Sigmoid colon (tissue), 4 donors: ENCODE measurements around the gene MICAL2.

Experiments used
- CTCF ChIP-seq, 4 experiments: fragments of 450-650 bp in 3 of 4; fragments of 200-600 bp in 1 of 4; IDR thresholded peaks; one replicate each; pipeline ENCODE4 v1.5.1; 2016 to 2019; ENCODE audit warnings: antibody characterized with exemption in 4 of 4, mild to moderate bottlenecking in 3 of 4, moderate library complexity in 2 of 4
- EP300 ChIP-seq, 4 donors: sonication (generic); formaldehyde crosslinking; IDR thresholded peaks; one replicate each; pipeline ENCODE4 v1.6.1; 2017; ENCODE audit warnings: antibody characterized with exemption in 4 of 4

DNA sequence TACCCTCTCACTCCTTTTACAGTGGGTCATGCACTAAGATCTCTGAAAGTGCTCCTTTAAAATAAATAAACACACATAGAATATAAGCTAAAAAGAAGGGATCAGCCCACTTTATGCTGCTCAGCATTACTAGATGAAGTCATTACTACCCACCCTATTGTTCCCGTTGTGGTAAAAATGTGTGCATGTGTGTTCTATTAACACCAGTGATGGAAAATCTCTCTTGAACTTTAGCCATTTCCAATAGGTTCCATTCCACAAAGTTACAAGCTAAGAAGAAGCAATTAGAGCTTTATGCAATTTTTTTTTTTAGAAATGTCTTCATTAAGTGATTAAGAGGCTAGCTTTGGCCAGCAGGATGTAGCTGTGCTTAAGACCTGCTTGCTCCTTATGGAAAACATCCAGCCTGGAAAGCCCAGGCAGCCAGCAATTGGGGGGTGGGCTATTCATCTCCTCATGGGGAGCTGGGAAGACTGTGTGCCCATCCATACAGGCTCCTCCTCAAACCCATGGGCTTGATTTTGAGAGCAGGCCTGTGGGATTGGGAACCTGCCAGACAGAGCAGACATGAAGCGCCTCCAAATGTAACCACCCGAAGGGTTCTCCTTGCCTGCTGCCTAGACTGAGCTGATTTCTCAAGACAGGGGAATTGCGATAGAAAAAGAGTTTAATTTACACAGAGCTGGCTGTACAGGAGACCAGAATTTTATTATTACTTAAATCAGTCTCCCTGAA is 174.1 kb downstream of the MICAL2 start:
- no peak for TF ChIP-seq CTCF (IDR thresholded peaks at IDR 0.05)
- TF ChIP-seq EP300 (IDR thresholded peaks at IDR 0.05), result no peak
